HepG2 (cell line): Measurements from ENCODE around the gene FITM1. TPM values are rescaled to one million over a fixed set of nuclear protein-coding genes. Genes with fewer than 3 reads are reported as not detected.

Experiments used
- BRD4 ChIP-seq: sonication (generic); formaldehyde crosslinking; IDR thresholded peaks from 2 replicates; pipeline ENCODE4 v1.4.0; 2020; ENCODE audit warnings: missing genetic modification reagents
- ETV6 ChIP-seq: sonication (generic); formaldehyde crosslinking; conservative IDR thresholded peaks from 2 replicates; pipeline ENCODE4 v1.4.0; 2020; ENCODE audit warnings: missing genetic modification reagents
- KDM5B ChIP-seq: sonication (generic); formaldehyde crosslinking; IDR thresholded peaks from 2 replicates; pipeline ENCODE4 v1.4.0; 2020; ENCODE audit warnings: missing genetic modification reagents, mild to moderate bottlenecking, borderline replicate concordance
- KLF13 ChIP-seq: sonication (generic); formaldehyde crosslinking; IDR thresholded peaks from 2 replicates; pipeline ENCODE4 v1.4.0; 2020; ENCODE audit warnings: mild to moderate bottlenecking, missing genetic modification reagents
- PCBP2 ChIP-seq: fragments of 200-400 bp; formaldehyde crosslinking; optimal IDR thresholded peaks from 2 replicates; pipeline ENCODE3; 2018; ENCODE audit warnings: low read length, low read depth; ENCODE audit not compliant: poor library complexity, severe bottlenecking
- RFX3 ChIP-seq: IDR thresholded peaks from 2 replicates; pipeline ENCODE4 v1.6.1; 2016; ENCODE audit warnings: missing biosample characterization, missing genetic modification reagents
- SCMH1 ChIP-seq: sonication (generic); formaldehyde crosslinking; IDR thresholded peaks from 2 replicates; pipeline ENCODE4 v1.9.0; 2021; ENCODE audit warnings: missing genetic modification reagents, mild to moderate bottlenecking, borderline replicate concordance
- SMAD1 ChIP-seq: sonication (generic); formaldehyde crosslinking; IDR thresholded peaks from 2 replicates; pipeline ENCODE4 v1.4.0; 2020; ENCODE audit warnings: missing genetic modification reagents, low read depth, mild to moderate bottlenecking, borderline replicate concordance
- SRF ChIP-seq: IDR thresholded peaks from 2 replicates; pipeline ENCODE4 v1.6.1; 2011; ENCODE audit warnings: mild to moderate bottlenecking, low read depth, low read length, moderate library complexity
- SRY ChIP-seq: sonication (generic); formaldehyde crosslinking; IDR thresholded peaks from 2 replicates; pipeline ENCODE4 v1.8.0; 2022; ENCODE audit warnings: mild to moderate bottlenecking, missing genetic modification reagents
- TAF1 ChIP-seq: sonication (generic); formaldehyde crosslinking; IDR thresholded peaks from 2 replicates; pipeline ENCODE4 v1.4.0; 2020; ENCODE audit warnings: missing genetic modification reagents
- ZNF121 ChIP-seq: sonication (generic); formaldehyde crosslinking; IDR thresholded peaks from 2 replicates; pipeline ENCODE4 v1.5.0; 2020; ENCODE audit warnings: mild to moderate bottlenecking, missing genetic modification reagents
- ZNF317 ChIP-seq: sonication (generic); formaldehyde crosslinking; IDR thresholded peaks from 2 replicates; pipeline ENCODE4 v1.5.0; 2020; ENCODE audit warnings: mild to moderate bottlenecking, missing genetic modification reagents
- ZNF431 ChIP-seq: sonication (generic); formaldehyde crosslinking; IDR thresholded peaks from 2 replicates; pipeline ENCODE4 v1.9.0; 2022; ENCODE audit warnings: missing genetic modification reagents, low read depth, mild to moderate bottlenecking, borderline replicate concordance
- ZNF446 ChIP-seq: sonication (generic); formaldehyde crosslinking; IDR thresholded peaks from 2 replicates; pipeline ENCODE4 v1.5.0; 2020; ENCODE audit warnings: mild to moderate bottlenecking, missing genetic modification reagents
- ZNF589 ChIP-seq: sonication (generic); formaldehyde crosslinking; conservative IDR thresholded peaks from 2 replicates; pipeline ENCODE4 v1.8.0; 2022; ENCODE audit warnings: mild to moderate bottlenecking, moderate library complexity, missing genetic modification reagents
- polyA plus RNA-seq, 8 experiments: library from polyadenylated mRNA; depleted of rRNA in 3 of 8; stranded (reverse) in 7 of 8; unstranded in 1 of 8; fragments of >200 nt; fragmentation: Illumina TruSeq in 4 of 8; extraction: Trizol in 4 of 8; gene quantifications; 2 replicates each; pipeline versions ENCODE4 v1.2.1 to v1.2.3, GENCODE V29; 2011 to 2016; ENCODE audit warnings: low read depth in 4 of 8, missing spikeins in 1 of 8, mixed read lengths in 1 of 8; ENCODE audit not compliant: insufficient read depth in 1 of 8
- total RNA-seq, 5 experiments: library from RNA; depleted of rRNA; stranded (reverse); fragments of >200 nt; fragmentation: Illumina TruSeq; extraction: Trizol; gene quantifications; 2 replicates each; pipeline ENCODE4 v1.2.3, GENCODE V29; 2016; ENCODE audit warnings: low read depth in 1 of 5
- TF ChIP-seq, protein P1 (sequence below): sonication (generic); formaldehyde crosslinking; IDR thresholded peaks from 2 replicates; pipeline ENCODE4 v1.5.0; 2020; ENCODE audit warnings: mild to moderate bottlenecking, missing genetic modification reagents
- TF ChIP-seq, protein P2 (sequence below): sonication (generic); formaldehyde crosslinking; IDR thresholded peaks from 2 replicates; pipeline ENCODE4 v1.5.1; 2020; ENCODE audit warnings: mild to moderate bottlenecking, missing genetic modification reagents, borderline replicate concordance
- TF ChIP-seq, protein P3 (sequence below): sonication (generic); formaldehyde crosslinking; conservative IDR thresholded peaks from 2 replicates; pipeline ENCODE4 v1.5.0; 2020; ENCODE audit warnings: missing genetic modification reagents
- TF ChIP-seq, protein P4 (sequence below): sonication (generic); formaldehyde crosslinking; IDR thresholded peaks from 2 replicates; pipeline ENCODE4; 2020; ENCODE audit warnings: missing genetic modification reagents, mild to moderate bottlenecking, borderline replicate concordance
- TF ChIP-seq, protein P5 (sequence below): sonication (generic); formaldehyde crosslinking; IDR thresholded peaks from 2 replicates; pipeline ENCODE4 v1.4.0; 2020; ENCODE audit warnings: mild to moderate bottlenecking, missing genetic modification reagents

FITM1 gene
- total and polyA plus RNA-seq, 2 of the 13 experiments (the other 11 are each of a cell fraction or from before 2014, with no cell fraction given), result 2.7 to 5.8 TPM

DNA sequence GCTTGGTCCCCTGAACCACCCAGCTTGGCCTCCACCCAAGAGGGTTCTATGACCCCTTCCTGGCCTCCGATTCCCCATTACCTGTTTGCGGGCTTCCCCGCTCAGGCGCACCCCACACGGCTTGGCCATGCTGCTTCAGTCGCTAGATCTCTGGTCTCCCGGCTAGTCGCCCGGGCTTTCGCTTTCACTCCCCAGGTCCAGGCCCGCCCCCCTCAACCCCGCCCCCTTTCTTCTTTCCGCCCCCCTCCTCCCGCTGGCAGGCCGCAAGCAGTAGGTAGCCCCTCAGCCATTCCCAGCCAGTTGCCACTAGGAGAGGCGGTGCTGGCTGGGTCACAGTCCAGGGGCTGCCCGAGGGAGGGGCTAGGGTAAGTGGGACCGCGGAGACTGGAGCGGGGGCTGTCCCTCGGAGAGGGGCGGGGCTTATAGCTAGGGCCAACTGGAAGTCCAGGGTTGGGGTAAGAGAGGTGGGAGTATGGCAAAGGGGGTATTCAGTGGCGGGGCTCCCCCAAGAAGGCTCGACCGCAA, 16.1 kb downstream of the FITM1 start, which contains the start of gene PSME2 (continued):
- no peak; the same call in 1 of the 2 replicates for TF ChIP-seq ZNF317
- no peak for TF ChIP-seq ZNF121 (CRISPR knock-in tag)
- TF ChIP-seq, protein P1, sequence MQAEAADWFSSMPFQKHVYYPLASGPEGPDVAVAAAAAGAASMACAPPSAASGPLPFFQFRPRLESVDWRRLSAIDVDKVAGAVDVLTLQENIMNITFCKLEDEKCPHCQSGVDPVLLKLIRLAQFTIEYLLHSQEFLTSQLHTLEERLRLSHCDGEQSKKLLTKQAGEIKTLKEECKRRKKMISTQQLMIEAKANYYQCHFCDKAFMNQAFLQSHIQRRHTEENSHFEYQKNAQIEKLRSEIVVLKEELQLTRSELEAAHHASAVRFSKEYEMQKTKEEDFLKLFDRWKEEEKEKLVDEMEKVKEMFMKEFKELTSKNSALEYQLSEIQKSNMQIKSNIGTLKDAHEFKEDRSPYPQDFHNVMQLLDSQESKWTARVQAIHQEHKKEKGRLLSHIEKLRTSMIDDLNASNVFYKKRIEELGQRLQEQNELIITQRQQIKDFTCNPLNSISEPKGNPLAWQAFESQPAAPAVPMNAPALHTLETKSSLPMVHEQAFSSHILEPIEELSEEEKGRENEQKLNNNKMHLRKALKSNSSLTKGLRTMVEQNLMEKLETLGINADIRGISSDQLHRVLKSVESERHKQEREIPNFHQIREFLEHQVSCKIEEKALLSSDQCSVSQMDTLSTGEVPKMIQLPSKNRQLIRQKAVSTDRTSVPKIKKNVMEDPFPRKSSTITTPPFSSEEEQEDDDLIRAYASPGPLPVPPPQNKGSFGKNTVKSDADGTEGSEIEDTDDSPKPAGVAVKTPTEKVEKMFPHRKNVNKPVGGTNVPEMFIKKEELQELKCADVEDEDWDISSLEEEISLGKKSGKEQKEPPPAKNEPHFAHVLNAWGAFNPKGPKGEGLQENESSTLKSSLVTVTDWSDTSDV, result no peak
- TF ChIP-seq, protein P2, sequence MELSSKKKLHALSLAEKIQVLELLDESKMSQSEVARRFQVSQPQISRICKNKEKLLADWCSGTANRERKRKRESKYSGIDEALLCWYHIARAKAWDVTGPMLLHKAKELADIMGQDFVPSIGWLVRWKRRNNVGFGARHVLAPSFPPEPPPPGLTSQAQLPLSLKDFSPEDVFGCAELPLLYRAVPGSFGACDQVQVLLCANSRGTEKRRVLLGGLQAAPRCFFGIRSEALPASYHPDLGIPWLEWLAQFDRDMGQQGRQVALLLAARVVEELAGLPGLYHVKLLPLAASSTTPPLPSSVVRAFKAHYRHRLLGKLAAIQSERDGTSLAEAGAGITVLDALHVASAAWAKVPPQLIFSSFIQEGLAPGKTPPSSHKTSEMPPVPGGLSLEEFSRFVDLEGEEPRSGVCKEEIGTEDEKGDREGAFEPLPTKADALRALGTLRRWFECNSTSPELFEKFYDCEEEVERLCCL (CRISPR knock-in tag), result peak; percentile 66; the same call in 1 of the 2 replicates
- TF ChIP-seq TAF1, result peak; percentile 77; the same call in 1 of the 2 replicates
- TF ChIP-seq ZNF589 (CRISPR knock-in tag), result no peak
- TF ChIP-seq KLF13 (CRISPR knock-in tag), result no peak
- peak; percentile 52; the same call in 1 of the 2 replicates for TF ChIP-seq KDM5B (CRISPR knock-in tag)
- no peak for TF ChIP-seq ZNF446
- TF ChIP-seq, protein P3, sequence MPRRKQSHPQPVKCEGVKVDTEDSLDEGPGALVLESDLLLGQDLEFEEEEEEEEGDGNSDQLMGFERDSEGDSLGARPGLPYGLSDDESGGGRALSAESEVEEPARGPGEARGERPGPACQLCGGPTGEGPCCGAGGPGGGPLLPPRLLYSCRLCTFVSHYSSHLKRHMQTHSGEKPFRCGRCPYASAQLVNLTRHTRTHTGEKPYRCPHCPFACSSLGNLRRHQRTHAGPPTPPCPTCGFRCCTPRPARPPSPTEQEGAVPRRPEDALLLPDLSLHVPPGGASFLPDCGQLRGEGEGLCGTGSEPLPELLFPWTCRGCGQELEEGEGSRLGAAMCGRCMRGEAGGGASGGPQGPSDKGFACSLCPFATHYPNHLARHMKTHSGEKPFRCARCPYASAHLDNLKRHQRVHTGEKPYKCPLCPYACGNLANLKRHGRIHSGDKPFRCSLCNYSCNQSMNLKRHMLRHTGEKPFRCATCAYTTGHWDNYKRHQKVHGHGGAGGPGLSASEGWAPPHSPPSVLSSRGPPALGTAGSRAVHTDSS (CRISPR knock-in tag), result no peak
- no peak for TF ChIP-seq RFX3 (CRISPR knock-in tag)
- no peak for TF ChIP-seq SRF
- TF ChIP-seq, protein P4, sequence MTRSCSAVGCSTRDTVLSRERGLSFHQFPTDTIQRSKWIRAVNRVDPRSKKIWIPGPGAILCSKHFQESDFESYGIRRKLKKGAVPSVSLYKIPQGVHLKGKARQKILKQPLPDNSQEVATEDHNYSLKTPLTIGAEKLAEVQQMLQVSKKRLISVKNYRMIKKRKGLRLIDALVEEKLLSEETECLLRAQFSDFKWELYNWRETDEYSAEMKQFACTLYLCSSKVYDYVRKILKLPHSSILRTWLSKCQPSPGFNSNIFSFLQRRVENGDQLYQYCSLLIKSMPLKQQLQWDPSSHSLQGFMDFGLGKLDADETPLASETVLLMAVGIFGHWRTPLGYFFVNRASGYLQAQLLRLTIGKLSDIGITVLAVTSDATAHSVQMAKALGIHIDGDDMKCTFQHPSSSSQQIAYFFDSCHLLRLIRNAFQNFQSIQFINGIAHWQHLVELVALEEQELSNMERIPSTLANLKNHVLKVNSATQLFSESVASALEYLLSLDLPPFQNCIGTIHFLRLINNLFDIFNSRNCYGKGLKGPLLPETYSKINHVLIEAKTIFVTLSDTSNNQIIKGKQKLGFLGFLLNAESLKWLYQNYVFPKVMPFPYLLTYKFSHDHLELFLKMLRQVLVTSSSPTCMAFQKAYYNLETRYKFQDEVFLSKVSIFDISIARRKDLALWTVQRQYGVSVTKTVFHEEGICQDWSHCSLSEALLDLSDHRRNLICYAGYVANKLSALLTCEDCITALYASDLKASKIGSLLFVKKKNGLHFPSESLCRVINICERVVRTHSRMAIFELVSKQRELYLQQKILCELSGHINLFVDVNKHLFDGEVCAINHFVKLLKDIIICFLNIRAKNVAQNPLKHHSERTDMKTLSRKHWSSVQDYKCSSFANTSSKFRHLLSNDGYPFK (CRISPR knock-in tag), result peak; percentile 89; the same call in 1 of the 2 replicates
- TF ChIP-seq PCBP2, result no peak
- TF ChIP-seq ETV6 (CRISPR knock-in tag), result peak; percentile 94
- TF ChIP-seq SMAD1, result no peak
- no peak; the same call in 1 of the 2 replicates for TF ChIP-seq BRD4 (CRISPR knock-in tag)
- TF ChIP-seq, protein P5, sequence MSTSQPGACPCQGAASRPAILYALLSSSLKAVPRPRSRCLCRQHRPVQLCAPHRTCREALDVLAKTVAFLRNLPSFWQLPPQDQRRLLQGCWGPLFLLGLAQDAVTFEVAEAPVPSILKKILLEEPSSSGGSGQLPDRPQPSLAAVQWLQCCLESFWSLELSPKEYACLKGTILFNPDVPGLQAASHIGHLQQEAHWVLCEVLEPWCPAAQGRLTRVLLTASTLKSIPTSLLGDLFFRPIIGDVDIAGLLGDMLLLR (CRISPR knock-in tag), result peak; percentile 17; the same call in 1 of the 2 replicates
- no peak for TF ChIP-seq ZNF431 (CRISPR knock-in tag)
- TF ChIP-seq SRY (CRISPR knock-in tag), result no peak
- no peak for TF ChIP-seq SCMH1 (CRISPR knock-in tag)
